ENCODE results near the gene BMP10.

GRCh38 chr2:68847751-68848150, 23.4 kb downstream of the BMP10 start:
- TF ChIP-seq POLR2A (IDR thresholded peaks at IDR 0.05) (no peak), CTCF (IDR thresholded peaks at IDR 0.05) (no peak)

Measured in thyroid gland (tissue), 4 donors.